B cell (primary cell): Measurements from ENCODE around the gene IGLL5. TPM values are rescaled to one million over a fixed set of nuclear protein-coding genes. Genes with fewer than 3 reads are reported as not detected.
"Not testable (repeated sequence)": the region's sequence is repeated elsewhere in the genome, so short reads cannot be mapped to it uniquely, and the experiment has no call there.

Experiments used
- ATAC-seq: fragments of 200-7000 bp; cut with Tn5 transposase; one replicate; pipeline ENCODE4 v1.10.0; 2021; ENCODE audit warnings: low read depth, mild to moderate bottlenecking, moderate number of reproducible peaks, moderate library complexity
- CTCF ChIA-PET: fragments of 350-600 bp; sonication (Branson Sonifier 250); formaldehyde crosslinking; loops from one replicate; lab custom pipeline; 2021; ENCODE audit warnings: antibody characterized with exemption, inconsistent platforms; lab: Charles Lee
- POLR2A ChIA-PET: fragments of 350-600 bp; sonication (Branson Sonifier 250); formaldehyde crosslinking; loops from one replicate; lab custom pipeline; 2021; ENCODE audit warnings: antibody characterized with exemption; lab: Charles Lee
- DNase-seq: peaks from one replicate; pipeline ENCODE4 v3.0.0; 2013
- H2AFZ ChIP-seq: 2 replicates; pipeline ENCODE4 v1.6.1; 2012; ENCODE audit warnings: mild to moderate bottlenecking, low read depth, low read length; ENCODE audit not compliant: insufficient read depth, poor library complexity, severe bottlenecking
- H3K27ac ChIP-seq, 2 donors: 1 replicate in 1 of 2; 2 replicates in 1 of 2; pipeline ENCODE4 v1.5.1; 2012 to 2013; ENCODE audit warnings: low read length in 2 of 2, mild to moderate bottlenecking in 2 of 2, moderate library complexity in 1 of 2
- H3K27me3 ChIP-seq, 4 experiments: fragments of 200-600 bp in 1 of 4; sonication (generic) in 1 of 4; replicated peaks in 1 of 4; 1 replicate in 2 of 4; 2 replicates in 2 of 4; pipeline versions ENCODE4 v1.6.1 to v1.7.0; 2013 to 2016; ENCODE audit warnings: low read length in 3 of 4, mild to moderate bottlenecking in 2 of 4, mixed read lengths in 1 of 4, moderate library complexity in 1 of 4; ENCODE audit not compliant: insufficient read depth in 4 of 4, control insufficient read depth in 3 of 4; ENCODE audit errors: control extremely low read depth in 1 of 4
- H3K36me3 ChIP-seq, 2 experiments: replicated peaks in 1 of 2; 1 replicate in 1 of 2; 2 replicates in 1 of 2; pipeline versions ENCODE4 v1.6.1 to v1.7.1; 2013; ENCODE audit warnings: low read length in 1 of 2; ENCODE audit not compliant: insufficient read depth in 2 of 2, control insufficient read depth in 1 of 2; ENCODE audit errors: control extremely low read depth in 1 of 2, extremely low read depth in 1 of 2
- H3K4me1 ChIP-seq, 2 donors: fragments of 200-600 bp in 1 of 2; sonication (generic) in 1 of 2; 1 replicate in 1 of 2; 2 replicates in 1 of 2; pipeline versions ENCODE4 v1.5.1 to v1.6.1; 2013 to 2017; ENCODE audit warnings: low read length in 2 of 2; ENCODE audit not compliant: control insufficient read depth in 2 of 2, insufficient read depth in 2 of 2
- H3K4me2 ChIP-seq: replicated peaks from 2 replicates; pipeline ENCODE3; 2012; ENCODE audit warnings: mild to moderate bottlenecking, low read depth, low read length; ENCODE audit not compliant: poor library complexity, severe bottlenecking
- H3K4me3 ChIP-seq, 5 experiments: fragments of 200-600 bp in 1 of 5; sonication (generic) in 1 of 5; 1 replicate in 3 of 5; 2 replicates in 2 of 5; pipeline versions ENCODE4 v1.5.1 to v1.7.0; 2011 to 2016; ENCODE audit warnings: low read length in 4 of 5, mild to moderate bottlenecking in 4 of 5, low read depth in 2 of 5, control low read depth in 1 of 5, moderate library complexity in 1 of 5; ENCODE audit not compliant: insufficient read depth in 1 of 5; ENCODE audit errors: control extremely low read depth in 1 of 5, extremely low read depth in 1 of 5
- H3K79me2 ChIP-seq: fragments of 200-600 bp; sonication (generic); one replicate; pipeline ENCODE4 v1.6.0; 2016; ENCODE audit warnings: low read length; ENCODE audit not compliant: control insufficient read depth, insufficient read depth
- H3K9ac ChIP-seq: fragments of 200-600 bp; sonication (generic); 2 replicates; pipeline ENCODE4 v1.6.1; 2017; ENCODE audit warnings: mild to moderate bottlenecking, low read length, moderate library complexity
- H3K9me3 ChIP-seq, 3 donors: one replicate each; pipeline versions ENCODE4 v1.6.1 to v1.7.1; 2013; ENCODE audit warnings: low read length in 2 of 3; ENCODE audit not compliant: control insufficient read depth in 2 of 3, insufficient read depth in 1 of 3; ENCODE audit errors: control extremely low read depth in 1 of 3
- H4K20me1 ChIP-seq: 2 replicates; pipeline ENCODE4 v1.6.0; 2012; ENCODE audit warnings: mild to moderate bottlenecking, low read length; ENCODE audit not compliant: insufficient read depth, control insufficient read depth, poor library complexity, severe bottlenecking
- H3K27ac Mint-ChIP-seq: one replicate; pipeline ENCODE4 v1.8.0; 2021; ENCODE audit warnings: mixed read lengths
- H3K27me3 Mint-ChIP-seq: one replicate; pipeline ENCODE4 v1.8.0; 2021; ENCODE audit warnings: mixed read lengths
- H3K4me1 Mint-ChIP-seq: one replicate; pipeline ENCODE4 v1.8.0; 2021; ENCODE audit warnings: mixed read lengths
- H3K4me3 Mint-ChIP-seq: one replicate; pipeline ENCODE4 v1.8.0; 2021; ENCODE audit warnings: mixed read lengths
- H3K9me3 Mint-ChIP-seq: one replicate; pipeline ENCODE4 v1.8.0; 2022; ENCODE audit warnings: mixed read lengths; ENCODE audit not compliant: insufficient read depth
- EZH2 ChIP-seq: IDR thresholded peaks from 2 replicates; pipeline ENCODE4 v1.6.1; 2012; ENCODE audit warnings: borderline replicate concordance, low read depth, mild to moderate bottlenecking, moderate library complexity, low read length; ENCODE audit not compliant: insufficient read depth, poor library complexity, severe bottlenecking
- WGBS: methylation state at CpG from one replicate; pipeline ENCODE4 v1.1.5; 2013; ENCODE audit warnings: missing lambda C conversion rate; ENCODE audit not compliant: insufficient coverage; 5-methylcytosine and 5-hydroxymethylcytosine counted together
- intact Hi-C: fragments of 100-400 bp; cut with micrococcal nuclease; formaldehyde crosslinking; loops from one replicate; pipeline ENCODE4 v1.10.0; 2022
- polyA plus RNA-seq: library from polyadenylated mRNA; depleted of rRNA; stranded (reverse); fragments of >200 nt; gene quantifications from 2 replicates; pipeline ENCODE4 v1.2.3, GENCODE V29; 2012
- total RNA-seq, 2 donors: library from RNA; stranded (reverse); fragments of 120-200 nt in 1 of 2; gene quantifications; 1 replicate in 1 of 2; 2 replicates in 1 of 2; pipeline versions ENCODE4 v1.2.3 to v1.2.4, GENCODE V29; 2013 to 2022
- TF ChIP-seq, protein P1 (sequence below): fragments of 200-600 bp; IDR thresholded peaks from one replicate; pipeline ENCODE4 v1.8.0; 2022; ENCODE audit warnings: antibody characterized with exemption, mild to moderate bottlenecking

Gene IGLL5
- total and polyA plus RNA-seq, 2 donors (not counting 1 experiment from before 2014, with no cell fraction given): 39.8 to 365 TPM

DNA sequence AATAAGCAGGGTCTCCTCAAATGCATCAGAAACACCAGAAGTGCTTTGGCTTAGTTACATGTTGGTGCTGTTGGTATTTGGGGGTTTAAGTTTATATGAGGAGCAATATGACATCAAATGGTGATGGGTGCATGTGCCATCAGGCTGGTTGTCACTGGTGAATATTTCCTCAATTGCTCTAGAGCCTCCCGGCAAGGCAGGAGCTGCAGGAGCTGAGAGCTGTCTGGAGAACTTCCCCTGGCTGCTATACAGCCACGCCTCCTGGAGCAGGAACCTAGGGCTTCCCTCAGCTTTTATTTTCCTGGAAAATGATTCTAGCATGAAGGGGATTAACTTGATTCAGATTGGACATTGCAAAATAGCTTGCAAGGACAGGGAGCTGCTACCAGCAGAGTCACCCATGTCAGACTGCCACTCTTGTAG, 15.8 kb downstream of the IGLL5 start:
- DNase-seq (no peak), ATAC-seq (no peak)
- POLR2A ChIA-PET: interaction anchor here (1.0 to 3.6 kb wide), 5 partner anchors 18 to 39 kb away, joined by 3 to 40 read pairs (median 9); no protein-coding TSS in a partner anchor
- peaks cover 0 to 6% of the 10 kb centered on the region in 2 experiments for H3K36me3 ChIP-seq
- H3K4me3 ChIP-seq: peak overlapping the region in 1 of 5 experiments; percentile 18
- Mint-ChIP-seq H3K27me3 (no peaks in the 10 kb centered on the region), H3K4me3 (peak overlapping the region; percentile 69), H3K9me3 (no peaks in the 10 kb centered on the region), H3K27ac (peak overlapping the region; percentile 61), H3K4me1 (peaks cover 69% of the 10 kb centered on the region)
- H2AFZ ChIP-seq: no peak overlapping the region
- peaks cover 27% of the 10 kb centered on the region for H3K79me2 ChIP-seq
- H3K27me3 ChIP-seq: no peaks in the 10 kb centered on the region
- peak overlapping the region; percentile 52 to 53 for H3K27ac ChIP-seq
- intact Hi-C loops: loop anchor here (2.0 kb wide), 1 partner anchor 31 kb away; no protein-coding TSS in a partner anchor
- CTCF ChIA-PET: interaction anchor here (0.6 to 4.1 kb wide), 12 partner anchors 19 to 193 kb away, joined by 3 to 38 read pairs (median 6); no protein-coding TSS in a partner anchor
- peaks cover 43 to 77% of the 10 kb centered on the region in 2 donors for H3K4me1 ChIP-seq
- WGBS: 72% methylated on average over 2 of the region's 2 CpGs
- H4K20me1 ChIP-seq: no peaks in the 10 kb centered on the region
- H3K4me2 ChIP-seq: peak overlapping the region; percentile 49
- no peak overlapping the region for H3K9ac ChIP-seq
- peaks cover 0 to 9% (median 0%) of the 10 kb centered on the region in 3 donors for H3K9me3 ChIP-seq
- TF ChIP-seq, protein P1, sequence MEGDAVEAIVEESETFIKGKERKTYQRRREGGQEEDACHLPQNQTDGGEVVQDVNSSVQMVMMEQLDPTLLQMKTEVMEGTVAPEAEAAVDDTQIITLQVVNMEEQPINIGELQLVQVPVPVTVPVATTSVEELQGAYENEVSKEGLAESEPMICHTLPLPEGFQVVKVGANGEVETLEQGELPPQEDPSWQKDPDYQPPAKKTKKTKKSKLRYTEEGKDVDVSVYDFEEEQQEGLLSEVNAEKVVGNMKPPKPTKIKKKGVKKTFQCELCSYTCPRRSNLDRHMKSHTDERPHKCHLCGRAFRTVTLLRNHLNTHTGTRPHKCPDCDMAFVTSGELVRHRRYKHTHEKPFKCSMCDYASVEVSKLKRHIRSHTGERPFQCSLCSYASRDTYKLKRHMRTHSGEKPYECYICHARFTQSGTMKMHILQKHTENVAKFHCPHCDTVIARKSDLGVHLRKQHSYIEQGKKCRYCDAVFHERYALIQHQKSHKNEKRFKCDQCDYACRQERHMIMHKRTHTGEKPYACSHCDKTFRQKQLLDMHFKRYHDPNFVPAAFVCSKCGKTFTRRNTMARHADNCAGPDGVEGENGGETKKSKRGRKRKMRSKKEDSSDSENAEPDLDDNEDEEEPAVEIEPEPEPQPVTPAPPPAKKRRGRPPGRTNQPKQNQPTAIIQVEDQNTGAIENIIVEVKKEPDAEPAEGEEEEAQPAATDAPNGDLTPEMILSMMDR: no peak
- TF ChIP-seq EZH2: no peak

DNA sequence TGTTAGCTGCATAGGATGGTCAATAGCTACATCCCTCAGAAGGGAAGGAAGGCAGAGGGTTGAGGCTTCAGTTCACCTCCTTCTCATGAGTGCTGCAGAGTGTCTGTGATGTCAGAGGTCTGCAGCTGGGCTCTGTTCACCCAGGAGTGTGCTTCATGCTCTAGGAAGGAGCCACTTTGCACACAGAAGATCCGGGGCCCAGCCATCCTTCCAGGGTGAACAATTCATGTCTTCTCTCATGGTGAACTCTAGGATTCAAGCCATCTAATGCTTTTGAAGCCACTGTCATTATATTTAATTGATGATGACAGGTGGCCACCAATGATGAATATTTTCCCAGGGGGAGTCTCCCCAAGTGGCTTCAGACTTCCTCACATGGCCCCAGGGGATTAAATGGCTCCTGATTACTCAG, 16.2 kb downstream of the IGLL5 start:
- Histone ChIP-seq H3K4me2 (peak overlapping the region; percentile 49), H3K79me2 (peaks cover 27% of the 10 kb centered on the region), H3K4me3 (peak overlapping the region in 1 of 5 experiments; percentile 3), H3K27ac (peak overlapping the region; percentile 52 to 53), H3K4me1 (peaks cover 42 to 74% of the 10 kb centered on the region in 2 donors)
- H3K9me3 ChIP-seq, H3K9ac ChIP-seq, H4K20me1 ChIP-seq, H3K36me3 ChIP-seq, H2AFZ ChIP-seq, H3K27me3 ChIP-seq, H3K27me3 Mint-ChIP-seq, H3K9me3 Mint-ChIP-seq: not testable (repeated sequence)
- H3K4me3 Mint-ChIP-seq: peak overlapping the region; percentile 69
- ATAC-seq (peak; percentile 51), DNase-seq (peak; percentile 42)
- intact Hi-C loops: loop anchor here (2.0 kb wide), 1 partner anchor 31 kb away; no protein-coding TSS in a partner anchor
- H3K4me1 Mint-ChIP-seq: peaks cover 70% of the 10 kb centered on the region
- ChIA-PET POLR2A (interaction anchor here (1.0 to 3.6 kb wide), 5 partner anchors 18 to 38 kb away, joined by 3 to 40 read pairs (median 9); no protein-coding TSS in a partner anchor), CTCF (interaction anchor here (0.6 to 4.1 kb wide), 10 partner anchors 19 to 194 kb away, joined by 3 to 38 read pairs (median 6); no protein-coding TSS in a partner anchor)
- peak overlapping the region; percentile 61 for H3K27ac Mint-ChIP-seq
- WGBS: no CpG with 5 or more reads among the region's 1 CpG

DNA sequence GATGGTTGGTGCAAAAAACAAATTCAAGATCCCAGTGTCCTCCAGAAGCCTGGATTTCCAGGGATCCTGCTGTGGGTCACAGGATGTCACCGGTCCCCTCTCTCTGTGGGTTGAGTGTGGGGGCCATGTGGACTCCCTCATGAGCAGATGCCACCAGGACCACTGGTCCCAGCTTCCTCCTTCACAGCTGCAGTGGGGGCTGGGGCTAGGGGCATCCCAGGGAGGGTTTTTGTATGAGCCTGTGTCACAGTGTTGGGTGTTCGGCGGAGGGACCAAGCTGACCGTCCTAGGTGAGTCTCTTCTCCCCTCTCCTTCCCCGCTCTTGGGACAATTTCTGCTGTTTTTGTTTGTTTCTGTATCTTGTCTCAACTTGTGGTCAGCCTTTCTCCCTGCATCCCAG, 17.1 kb downstream of the IGLL5 start:
- H3K27me3 Mint-ChIP-seq, H3K9me3 ChIP-seq, H3K36me3 ChIP-seq, H3K9me3 Mint-ChIP-seq, H3K27me3 ChIP-seq, DNase-seq, H4K20me1 ChIP-seq, intact Hi-C loops, H2AFZ ChIP-seq: not testable (repeated sequence)
- WGBS: 73% methylated on average over 1 of the region's 5 CpGs
- POLR2A ChIA-PET: interaction anchor here (1.1 kb wide), 1 partner anchor 31 kb away, joined by 7 read pairs; no protein-coding TSS in a partner anchor
- Histone ChIP-seq H3K79me2 (peaks cover 28% of the 10 kb centered on the region), H3K4me3 (peak overlapping the region in 4 of 5 experiments; percentile 40 to 58 (median 49)), H3K9ac (peak overlapping the region; percentile 38), H3K4me1 (peaks cover 44 to 74% of the 10 kb centered on the region in 2 donors), H3K4me2 (peak overlapping the region; percentile 48), H3K27ac (peak overlapping the region; percentile 69 to 73)
- Mint-ChIP-seq H3K4me1 (peaks cover 78% of the 10 kb centered on the region), H3K27ac (peak overlapping the region; percentile 61), H3K4me3 (peak overlapping the region; percentile 69)
- CTCF ChIA-PET: interaction anchor here (1.1 to 4.1 kb wide), 3 partner anchors 31 to 50 kb away, joined by 6 to 38 read pairs (median 19); no protein-coding TSS in a partner anchor
- peak; percentile 36 for ATAC-seq
